Activated CD8-positive, alpha-beta T cell treated with anti-CD3 and anti-CD28 coated beads for 36 hours (primary cell): ENCODE data around the gene SLC19A1. TPM values are rescaled to one million over a fixed set of nuclear protein-coding genes. Genes with fewer than 3 reads are reported as not detected.

Experiments used
- ATAC-seq: fragments of 200-7000 bp; cut with Tn5 transposase; one replicate; pipeline ENCODE4 v1.10.0; 2021; ENCODE audit warnings: mild to moderate bottlenecking, moderate library complexity
- CTCF ChIA-PET: fragments of 350-600 bp; sonication (Branson Sonifier 250); formaldehyde crosslinking; loops from one replicate; lab custom pipeline; 2021; ENCODE audit warnings: antibody characterized with exemption; lab: Charles Lee
- POLR2A ChIA-PET: fragments of 350-600 bp; sonication (Branson Sonifier 250); formaldehyde crosslinking; loops from one replicate; lab custom pipeline; 2021; ENCODE audit warnings: antibody characterized with exemption; lab: Charles Lee
- DNase-seq: peaks from one replicate; pipeline ENCODE4 v3.0.0-alpha.2; 2020
- H3K27ac Mint-ChIP-seq: one replicate; pipeline ENCODE4 v1.8.0; 2021; ENCODE audit warnings: mild to moderate bottlenecking, mixed read lengths
- H3K27me3 Mint-ChIP-seq: one replicate; pipeline ENCODE4 v1.8.0; 2021; ENCODE audit warnings: mixed read lengths
- H3K36me3 Mint-ChIP-seq: one replicate; pipeline ENCODE4 v1.8.0; 2021; ENCODE audit warnings: low read depth, mixed read lengths
- H3K4me1 Mint-ChIP-seq: one replicate; pipeline ENCODE4 v1.8.0; 2021; ENCODE audit warnings: low read depth, mixed read lengths
- H3K4me3 Mint-ChIP-seq: one replicate; pipeline ENCODE4 v1.8.0; 2021; ENCODE audit warnings: mild to moderate bottlenecking, moderate library complexity, mixed read lengths
- H3K9me3 Mint-ChIP-seq: one replicate; pipeline ENCODE4 v1.8.0; 2021; ENCODE audit warnings: mixed read lengths
- CTCF ChIP-seq: fragments of 200-600 bp; IDR thresholded peaks from one replicate; pipeline ENCODE4 v1.8.0; 2022; ENCODE audit warnings: antibody characterized with exemption, mild to moderate bottlenecking
- intact Hi-C: fragments of 100-400 bp; cut with micrococcal nuclease; formaldehyde crosslinking; loops from one replicate; pipeline ENCODE4 v1.10.0; 2022
- total RNA-seq, 2 experiments: library from RNA; stranded (reverse); gene quantifications; one replicate each; pipeline ENCODE4 v1.2.3, GENCODE V29; 2021

SLC19A1 gene
- total RNA-seq, 2 experiments from 2014 or later = 40.1 to 46.1 TPM

DNA sequence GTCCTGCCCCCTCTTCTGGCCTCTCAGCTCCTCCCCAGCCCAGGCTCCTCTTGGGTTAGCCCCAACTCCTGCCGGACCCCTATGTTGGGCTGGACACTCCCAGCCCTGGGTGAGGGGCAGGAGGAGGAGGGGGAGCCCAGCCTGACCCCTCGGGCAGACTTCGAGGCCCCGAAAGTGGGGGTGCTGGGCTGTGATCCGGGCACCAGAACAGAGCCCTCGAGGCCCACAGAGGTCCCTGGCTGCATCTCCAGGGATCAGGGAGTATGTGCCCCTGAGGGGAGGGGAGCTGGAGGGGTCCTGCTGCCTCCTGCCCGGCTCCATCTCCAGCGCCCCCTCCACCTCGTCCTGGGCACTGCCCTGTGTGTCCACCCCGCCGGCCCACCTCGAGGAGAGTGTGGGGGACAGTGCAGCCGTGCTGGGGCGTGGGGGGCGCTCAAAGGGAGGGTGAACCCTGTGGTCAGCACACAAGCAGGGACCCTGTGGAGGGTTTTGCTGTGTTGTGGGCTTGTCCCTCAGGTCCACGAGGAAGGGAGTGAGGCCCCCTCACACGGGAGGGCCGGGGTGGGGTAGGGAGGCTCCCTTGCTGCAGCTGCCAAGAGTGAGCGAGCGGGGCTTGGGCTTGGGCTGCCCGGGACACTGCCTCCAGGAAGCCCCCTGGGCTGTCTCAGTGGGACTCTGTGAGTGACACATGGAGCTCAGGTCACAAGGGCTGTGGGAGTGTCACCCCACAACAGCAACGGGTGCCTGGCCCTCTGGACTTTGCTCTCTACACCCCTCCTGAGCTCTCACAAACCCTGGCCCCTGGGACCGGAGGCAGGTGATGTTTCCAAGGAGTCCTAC is 82.8 kb downstream of the SLC19A1 start:
- ATAC-seq (no peak), DNase-seq (no peak)
- H3K27me3 Mint-ChIP-seq = no peaks in the 10 kb centered on the region
- ChIA-PET POLR2A (interaction anchor here (0.9 kb wide), 1 partner anchor 57 kb away, joined by 3 read pairs; no protein-coding TSS in a partner anchor), CTCF (no interaction called here)
- intact Hi-C loops = no loop called here
- no peak overlapping the region for H3K4me3 Mint-ChIP-seq
- H3K4me1 Mint-ChIP-seq = no peaks in the 10 kb centered on the region
- H3K36me3 Mint-ChIP-seq = no peaks in the 10 kb centered on the region
- no peak for TF ChIP-seq CTCF
- H3K9me3 Mint-ChIP-seq = peaks cover 5% of the 10 kb centered on the region
- no peak overlapping the region for H3K27ac Mint-ChIP-seq

DNA sequence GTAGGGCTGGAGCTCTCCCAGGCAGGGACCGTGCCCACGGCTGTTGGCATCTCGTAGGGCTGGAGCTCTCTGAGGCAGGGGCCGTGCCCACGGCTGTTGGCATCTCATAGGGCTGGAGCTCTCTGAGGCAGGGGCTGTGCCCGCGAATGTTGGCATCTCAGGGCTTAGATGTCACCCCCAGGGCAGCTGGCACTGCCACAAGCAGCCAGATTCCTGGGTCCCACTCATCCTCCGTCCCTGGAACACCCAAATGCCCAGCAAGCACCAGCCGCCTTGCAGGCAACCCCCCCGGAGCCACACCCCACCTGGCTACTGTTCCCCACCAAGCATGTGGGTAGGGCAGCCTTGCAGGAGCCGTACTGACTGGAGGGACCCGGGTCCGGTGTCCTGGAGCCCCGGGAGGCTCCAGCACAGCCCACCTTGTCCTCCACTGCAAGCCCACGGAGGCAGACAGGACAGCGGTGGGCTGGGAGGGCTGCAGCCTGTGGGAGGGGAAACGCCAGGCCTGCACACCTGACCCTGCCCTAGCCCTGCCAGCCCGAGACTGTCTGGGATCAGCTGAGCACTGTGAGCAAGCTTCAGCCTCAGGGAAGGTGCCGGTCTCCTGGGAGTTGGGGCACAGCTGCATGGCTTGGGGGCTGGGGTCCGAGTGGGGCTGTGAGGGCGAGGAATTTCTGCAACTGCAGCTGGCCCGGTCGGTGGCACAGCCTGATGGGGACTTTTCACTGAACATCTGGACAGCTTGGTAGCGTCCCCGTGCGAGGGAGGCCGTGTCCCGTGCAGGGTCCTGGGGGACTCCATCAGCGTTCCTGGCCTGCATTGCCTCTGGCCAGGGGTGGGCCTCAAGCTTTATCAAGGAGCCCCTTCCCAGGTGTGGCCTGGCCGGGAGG is 83.7 kb downstream of the SLC19A1 start:
- Mint-ChIP-seq H3K4me3 (no peak overlapping the region), H3K27me3 (no peaks in the 10 kb centered on the region), H3K27ac (no peak overlapping the region), H3K4me1 (no peaks in the 10 kb centered on the region), H3K36me3 (no peaks in the 10 kb centered on the region), H3K9me3 (peaks cover 5% of the 10 kb centered on the region)
- intact Hi-C loops = no loop called here
- ChIA-PET POLR2A (no interaction called here), CTCF (no interaction called here)
- no peak for TF ChIP-seq CTCF
- DNase-seq = no peak
- ATAC-seq = no peak

DNA sequence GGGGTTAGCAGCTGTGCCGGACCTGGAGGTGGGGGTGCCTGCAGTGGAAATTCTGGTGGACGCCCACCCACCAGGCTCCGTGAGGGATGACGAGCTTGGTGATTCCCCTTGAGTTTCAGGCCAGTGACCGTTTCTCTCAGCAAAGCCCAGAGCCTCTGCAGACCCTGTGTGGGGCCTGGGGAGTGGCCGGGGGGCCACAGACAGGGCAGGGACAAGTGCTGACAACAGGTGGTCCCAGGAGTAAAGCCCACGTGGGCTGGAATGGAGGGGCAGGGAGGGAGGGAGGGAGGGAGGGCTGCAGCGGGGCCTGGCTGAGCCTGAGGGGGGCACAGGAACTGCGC is 84.4 kb downstream of the SLC19A1 start:
- H3K4me3 Mint-ChIP-seq = no peak overlapping the region
- no peak for ATAC-seq

GRCh38 chr21:45457161-45457831 is 84.9 kb downstream of the SLC19A1 start:
- no peak overlapping the region for H3K27ac Mint-ChIP-seq
- peaks cover 12% of the 10 kb centered on the region for H3K9me3 Mint-ChIP-seq
- POLR2A ChIA-PET = no interaction called here

More for the DNA sequence above, 84.4 kb downstream of the SLC19A1 start:
- Mint-ChIP-seq H3K27me3 (no peaks in the 10 kb centered on the region), H3K27ac (no peak overlapping the region), H3K9me3 (peaks cover 10% of the 10 kb centered on the region), H3K4me1 (no peaks in the 10 kb centered on the region), H3K36me3 (no peaks in the 10 kb centered on the region)
- no peak for DNase-seq
- CTCF ChIA-PET = no interaction called here
- TF ChIP-seq CTCF = no peak
- intact Hi-C loops = no loop called here
- POLR2A ChIA-PET = no interaction called here

More at GRCh38 chr21:45457161-45457831, 84.9 kb downstream of the SLC19A1 start:
- ATAC-seq (no peak), DNase-seq (no peak)
- Mint-ChIP-seq H3K4me1 (no peaks in the 10 kb centered on the region), H3K4me3 (no peak overlapping the region), H3K27me3 (no peaks in the 10 kb centered on the region), H3K36me3 (no peaks in the 10 kb centered on the region)
- no peak for TF ChIP-seq CTCF
- CTCF ChIA-PET = no interaction called here
- intact Hi-C loops = no loop called here
